ENCODE data around the gene PKNOX2. TPM values are rescaled to one million over a fixed set of nuclear protein-coding genes. Genes with fewer than 3 reads are reported as not detected.
A peak's percentile ranks its signal among the peaks of the same experiment; 100 is the strongest.

PKNOX2 gene
- total and polyA plus RNA-seq, 9 of the 15 experiments (the other 6 are each of a cell fraction or from before 2014, with no cell fraction given): not detected

GRCh38 chr11:125435461-125436238, 271.1 kb downstream of the PKNOX2 start (continued):
- no peak for TF ChIP-seq ZFP91 (CRISPR knock-in tag; IDR thresholded peaks at IDR 0.05)
- TF ChIP-seq NR2C1 (IDR thresholded peaks at IDR 0.05): no peak
- no peak for TF ChIP-seq NR2C1 (tag; IDR thresholded peaks at IDR 0.05)
- no peak for TF ChIP-seq ELF4 (CRISPR knock-in tag; IDR thresholded peaks at IDR 0.05)
- 0 out of 2 replicates have a peak, but pooled peaks have one; percentile 26 for TF ChIP-seq JUN (IDR thresholded peaks at IDR 0.05; ENCODE audit: borderline replicate concordance, low read depth, low read length)
- no peak for TF ChIP-seq JUN (CRISPR knock-in tag; IDR thresholded peaks at IDR 0.05; ENCODE audit: borderline replicate concordance)
- no peak for TF ChIP-seq CTBP1 (IDR thresholded peaks at IDR 0.05; ENCODE audit: borderline replicate concordance)
- no peak for TF ChIP-seq CLOCK (CRISPR knock-in tag; IDR thresholded peaks at IDR 0.05; ENCODE audit: borderline replicate concordance)
- TF ChIP-seq CREB5 (CRISPR knock-in tag; IDR thresholded peaks at IDR 0.05): no peak
- TF ChIP-seq NBN (IDR thresholded peaks at IDR 0.05; ENCODE audit: low read depth): no peak
- no peak for TF ChIP-seq RFX5 (IDR thresholded peaks at IDR 0.05; ENCODE audit: low read depth, low read length)
- no peak for TF ChIP-seq NUFIP1 (IDR thresholded peaks at IDR 0.05; ENCODE audit: partially characterized antibody)
- no peak for TF ChIP-seq HMBOX1 (IDR thresholded peaks at IDR 0.05)
- no peak for TF ChIP-seq EP400 (IDR thresholded peaks at IDR 0.05)
- no peak for TF ChIP-seq CBX8 (IDR thresholded peaks at IDR 0.05; ENCODE audit: borderline replicate concordance, extremely low read depth, low read depth, low read length, poor library complexity, severe bottlenecking)
- no peak for TF ChIP-seq ERF (CRISPR knock-in tag; IDR thresholded peaks at IDR 0.05)
